GM18517 (cell line): ENCODE measurements around the gene DISC1.

ENCODE experiments used
- ATAC-seq: cut with Tn5 transposase; IDR thresholded peaks from one replicate; pipeline ENCODE4 v1.9.1; 2021; ENCODE audit warnings: mild to moderate bottlenecking, moderate library complexity; ENCODE audit not compliant: unreplicated experiment

The DISC1 gene

GRCh38 chr1:231844986-231845502 is 218.5 kb downstream of the DISC1 start:
- no peak for ATAC-seq

GRCh38 chr1:231847612-231848397 is 221.2 kb downstream of the DISC1 start:
- ATAC-seq: no peak

GRCh38 chr1:231849981-231850380 is 223.4 kb downstream of the DISC1 start:
- no peak for ATAC-seq

- ATAC-seq: no peak
Measured at GRCh38 chr1:231850786-231851185, 224.2 kb downstream of the DISC1 start.

- no peak for ATAC-seq
Measured at GRCh38 chr1:231853588-231854207, 227.1 kb downstream of the DISC1 start.

- ATAC-seq: no peak
Measured at GRCh38 chr1:231855361-231855760, 228.8 kb downstream of the DISC1 start.

- ATAC-seq: no peak
Measured at GRCh38 chr1:231855926-231856325, 229.3 kb downstream of the DISC1 start.

- ATAC-seq: no peak
Measured at GRCh38 chr1:231856426-231856825, 229.8 kb downstream of the DISC1 start.

GRCh38 chr1:231856894-231857293 is 230.3 kb downstream of the DISC1 start:
- ATAC-seq: no peak

GRCh38 chr1:231857609-231858135 is 231.1 kb downstream of the DISC1 start:
- no peak for ATAC-seq

- no peak for ATAC-seq
Measured at GRCh38 chr1:231860221-231861088, 233.9 kb downstream of the DISC1 start.

GRCh38 chr1:231861541-231862481 is 235.2 kb downstream of the DISC1 start:
- no peak for ATAC-seq

GRCh38 chr1:231862611-231863010 is 236.0 kb downstream of the DISC1 start:
- ATAC-seq: no peak

- ATAC-seq: no peak
Measured at GRCh38 chr1:231865331-231865730, 238.7 kb downstream of the DISC1 start.

GRCh38 chr1:231866392-231867331 is 240.1 kb downstream of the DISC1 start:
- ATAC-seq: no peak

- ATAC-seq: no peak
Measured at GRCh38 chr1:231867607-231868006, 241.0 kb downstream of the DISC1 start.

- ATAC-seq: no peak
Measured at GRCh38 chr1:231869364-231869763, 242.8 kb downstream of the DISC1 start.

- no peak for ATAC-seq
Measured at GRCh38 chr1:231871471-231871870, 244.9 kb downstream of the DISC1 start.

GRCh38 chr1:231871878-231872277 is 245.3 kb downstream of the DISC1 start:
- no peak for ATAC-seq
